Fibroblast of the aortic adventitia (primary cell): Measurements from ENCODE around the gene EFCAB9. TPM values are rescaled to one million over a fixed set of nuclear protein-coding genes. Genes with fewer than 3 reads are reported as not detected.

ENCODE experiments used
- DNase-seq: peaks from one replicate; pipeline ENCODE4 v3.0.0-alpha.2; 2010; ENCODE audit warnings: low read depth
- H3K4me3 ChIP-seq: 2 replicates; pipeline ENCODE4 v1.5.1; 2011; ENCODE audit warnings: low read depth, mild to moderate bottlenecking, control low read depth, low read length, moderate library complexity
- CTCF ChIP-seq: IDR thresholded peaks from 2 replicates; pipeline ENCODE4 v1.5.1; 2011; ENCODE audit warnings: mild to moderate bottlenecking, low read length, control low read depth, inconsistent platforms; ENCODE audit not compliant: insufficient read depth
- total RNA-seq: library from RNA; depleted of rRNA; stranded (reverse); fragments of >200 nt; gene quantifications from 2 replicates; pipeline ENCODE4 v1.2.3, GENCODE V29; 2012; ENCODE audit warnings: low replicate concordance

EFCAB9 gene
- total RNA-seq, 1 donor, result not detected

GRCh38 chr5:172216345-172216744 is 22.4 kb downstream of the EFCAB9 start:
- no peak for TF ChIP-seq CTCF
- H3K4me3 ChIP-seq, result no peak overlapping the region
- DNase-seq, result peak; percentile 19

GRCh38 chr5:172219296-172219695 is 25.3 kb downstream of the EFCAB9 start:
- DNase-seq, result no peak
- H3K4me3 ChIP-seq, result no peak overlapping the region
- TF ChIP-seq CTCF, result no peak

GRCh38 chr5:172223901-172224873 is 30.2 kb downstream of the EFCAB9 start:
- DNase-seq, result no peak
- TF ChIP-seq CTCF, result no peak
- H3K4me3 ChIP-seq, result no peak overlapping the region

GRCh38 chr5:172224996-172225395 is 31.0 kb downstream of the EFCAB9 start:
- TF ChIP-seq CTCF, result no peak
- no peak overlapping the region for H3K4me3 ChIP-seq
- DNase-seq, result no peak

- H3K4me3 ChIP-seq, result no peak overlapping the region
- no peak for TF ChIP-seq CTCF
- no peak for DNase-seq
Measured at GRCh38 chr5:172229904-172230303, 35.9 kb downstream of the EFCAB9 start.

GRCh38 chr5:172234031-172234430 is 40.1 kb downstream of the EFCAB9 start:
- no peak for TF ChIP-seq CTCF
- no peak overlapping the region for H3K4me3 ChIP-seq
- no peak for DNase-seq
